ENCODE data around the gene SYT9.

SYT9 gene

GRCh38 chr11:7471071-7471470 is 219.4 kb downstream of the SYT9 start:
- DNase-seq (ENCODE audit: low read depth): no peak

- no peak for DNase-seq (ENCODE audit: low read depth)
Observed at GRCh38 chr11:7473717-7474116, 222.0 kb downstream of the SYT9 start.

GRCh38 chr11:7480113-7480512 is 228.4 kb downstream of the SYT9 start:
- no peak for DNase-seq (ENCODE audit: low read depth)

- DNase-seq (ENCODE audit: low read depth): no peak
Observed at GRCh38 chr11:7484131-7484530, 232.4 kb downstream of the SYT9 start.

GRCh38 chr11:7484645-7485044 is 232.9 kb downstream of the SYT9 start:
- DNase-seq (ENCODE audit: low read depth): no peak

- no peak for DNase-seq (ENCODE audit: low read depth)
Observed at GRCh38 chr11:7485186-7486097, 233.7 kb downstream of the SYT9 start, which contains the start of gene OLFML1. Gene OLFML1 (plus strand): TSS chr11:7485506. CDS start chr11:7485876, 370 bp downstream.

GRCh38 chr11:7486098-7486780 is 234.5 kb downstream of the SYT9 start:
- DNase-seq (ENCODE audit: low read depth): no peak

- no peak for DNase-seq (ENCODE audit: low read depth)
Observed at GRCh38 chr11:7486781-7487140, 235.1 kb downstream of the SYT9 start.

- no peak for DNase-seq (ENCODE audit: low read depth)
Observed at GRCh38 chr11:7487360-7487759, 235.7 kb downstream of the SYT9 start.

GRCh38 chr11:7488681-7489080 is 237.0 kb downstream of the SYT9 start:
- DNase-seq (ENCODE audit: low read depth): no peak

- no peak for DNase-seq (ENCODE audit: low read depth)
Observed at GRCh38 chr11:7489376-7489775, 237.7 kb downstream of the SYT9 start.

GRCh38 chr11:7490054-7490453 is 238.3 kb downstream of the SYT9 start:
- no peak for DNase-seq (ENCODE audit: low read depth)

- DNase-seq (ENCODE audit: low read depth): no peak
Observed at GRCh38 chr11:7490535-7490934, 238.8 kb downstream of the SYT9 start.

GRCh38 chr11:7492253-7492652 is 240.5 kb downstream of the SYT9 start:
- DNase-seq (ENCODE audit: low read depth): no peak

- no peak for DNase-seq (ENCODE audit: low read depth)
Observed at GRCh38 chr11:7493670-7494069, 242.0 kb downstream of the SYT9 start.

GRCh38 chr11:7494086-7494745 is 242.5 kb downstream of the SYT9 start:
- no peak for DNase-seq (ENCODE audit: low read depth)

GRCh38 chr11:7495882-7496551 is 244.3 kb downstream of the SYT9 start:
- DNase-seq (ENCODE audit: low read depth): no peak

- no peak for DNase-seq (ENCODE audit: low read depth)
Observed at GRCh38 chr11:7498193-7498592, 246.5 kb downstream of the SYT9 start.

- DNase-seq (ENCODE audit: low read depth): no peak
Observed at GRCh38 chr11:7499081-7499480, 247.4 kb downstream of the SYT9 start.

GRCh38 chr11:7500251-7500650 is 248.5 kb downstream of the SYT9 start:
- DNase-seq (ENCODE audit: low read depth): no peak

GRCh38 chr11:7501251-7501650 is 249.5 kb downstream of the SYT9 start:
- no peak for DNase-seq (ENCODE audit: low read depth)

- no peak for DNase-seq (ENCODE audit: low read depth)
Observed at GRCh38 chr11:7501894-7502293, 250.2 kb downstream of the SYT9 start.

Data from stimulated activated CD8-positive, alpha-beta memory T cell treated with anti-CD3 and anti-CD28 coated beads, Interleukin-7, amount 100 ng/mL, for 24 hours (primary cell).